ENCODE results near the gene GLT6D1.

DNA sequence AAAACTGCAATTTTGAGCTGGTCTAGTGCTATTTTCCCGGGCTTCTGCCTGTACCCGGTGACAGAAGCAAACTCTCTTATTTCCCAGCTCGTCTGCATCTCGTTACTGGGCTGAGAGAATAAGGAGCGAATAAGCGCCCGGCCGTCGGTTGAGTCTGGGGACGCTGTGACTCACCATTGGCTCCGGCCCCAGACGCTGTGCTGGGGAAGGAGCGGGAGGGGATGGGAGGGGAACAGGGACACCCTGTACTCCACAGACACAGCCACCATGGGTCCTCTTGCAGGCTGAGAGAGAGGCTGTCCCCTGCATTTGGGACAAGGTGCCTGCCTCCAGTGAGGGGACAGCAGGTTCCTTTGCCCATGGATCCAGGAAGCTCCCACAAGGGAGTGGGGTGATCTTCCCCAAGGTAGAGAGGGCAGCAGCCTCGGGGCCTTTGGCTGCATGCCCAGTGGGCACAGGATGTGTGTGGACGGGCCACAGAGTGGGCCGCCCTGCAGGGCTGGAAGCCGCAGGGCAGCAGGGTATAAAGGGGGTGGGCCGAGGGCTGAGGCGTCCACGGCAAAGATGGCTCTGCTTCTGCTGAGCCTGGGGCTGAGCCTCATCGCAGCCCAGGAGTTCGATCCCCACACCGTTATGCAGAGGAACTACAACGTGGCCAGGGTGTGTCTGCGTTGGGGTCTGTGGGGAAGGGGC is 23.6 kb upstream of the GLT6D1 start, which contains the start of gene LCN9:
- TF ChIP-seq POLR2A (IDR thresholded peaks at IDR 0.05) = no peak
- TF ChIP-seq, protein P1, sequence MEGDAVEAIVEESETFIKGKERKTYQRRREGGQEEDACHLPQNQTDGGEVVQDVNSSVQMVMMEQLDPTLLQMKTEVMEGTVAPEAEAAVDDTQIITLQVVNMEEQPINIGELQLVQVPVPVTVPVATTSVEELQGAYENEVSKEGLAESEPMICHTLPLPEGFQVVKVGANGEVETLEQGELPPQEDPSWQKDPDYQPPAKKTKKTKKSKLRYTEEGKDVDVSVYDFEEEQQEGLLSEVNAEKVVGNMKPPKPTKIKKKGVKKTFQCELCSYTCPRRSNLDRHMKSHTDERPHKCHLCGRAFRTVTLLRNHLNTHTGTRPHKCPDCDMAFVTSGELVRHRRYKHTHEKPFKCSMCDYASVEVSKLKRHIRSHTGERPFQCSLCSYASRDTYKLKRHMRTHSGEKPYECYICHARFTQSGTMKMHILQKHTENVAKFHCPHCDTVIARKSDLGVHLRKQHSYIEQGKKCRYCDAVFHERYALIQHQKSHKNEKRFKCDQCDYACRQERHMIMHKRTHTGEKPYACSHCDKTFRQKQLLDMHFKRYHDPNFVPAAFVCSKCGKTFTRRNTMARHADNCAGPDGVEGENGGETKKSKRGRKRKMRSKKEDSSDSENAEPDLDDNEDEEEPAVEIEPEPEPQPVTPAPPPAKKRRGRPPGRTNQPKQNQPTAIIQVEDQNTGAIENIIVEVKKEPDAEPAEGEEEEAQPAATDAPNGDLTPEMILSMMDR (IDR thresholded peaks at IDR 0.05) = no peak
